Progenitor cell of endocrine pancreas (in vitro differentiated cells): ENCODE results near the gene GRM8. TPM values are rescaled to one million over a fixed set of nuclear protein-coding genes. Genes with fewer than 3 reads are reported as not detected.

Source experiments
- DNase-seq: peaks from one replicate; pipeline ENCODE4 v3.0.0; 2021; ENCODE audit warnings: low spot score; ENCODE audit not compliant: unreplicated experiment
- H3K27ac Mint-ChIP-seq: 2 replicates; pipeline ENCODE4 v1.8.0; 2021; ENCODE audit warnings: mild to moderate bottlenecking, moderate library complexity, mixed read lengths
- H3K27me3 Mint-ChIP-seq: 2 replicates; pipeline ENCODE4 v1.8.0; 2021; ENCODE audit warnings: mixed read lengths
- H3K36me3 Mint-ChIP-seq: 2 replicates; pipeline ENCODE4 v1.8.0; 2022; ENCODE audit warnings: mixed read lengths; ENCODE audit not compliant: insufficient read depth
- H3K4me1 Mint-ChIP-seq: 2 replicates; pipeline ENCODE4 v1.8.0; 2021; ENCODE audit warnings: low read depth, mixed read lengths
- H3K4me3 Mint-ChIP-seq: 2 replicates; pipeline ENCODE4 v1.8.0; 2021; ENCODE audit warnings: low read depth, mild to moderate bottlenecking, moderate library complexity, mixed read lengths
- H3K9me3 Mint-ChIP-seq: 2 replicates; pipeline ENCODE4 v1.8.0; 2021; ENCODE audit warnings: low read depth, mixed read lengths
- CTCF ChIP-seq: fragments of 200-600 bp; sonication (generic); IDR thresholded peaks from one replicate; pipeline ENCODE4 v1.5.0; 2021; ENCODE audit warnings: antibody characterized with exemption, mild to moderate bottlenecking; ENCODE audit not compliant: unreplicated experiment
- total RNA-seq: library from RNA; stranded (reverse); gene quantifications from 2 replicates; pipeline ENCODE4 v1.2.1, GENCODE V29; 2021

GRM8 gene
- total RNA-seq, 1 donor from 2014 or later: 4.2 TPM

DNA sequence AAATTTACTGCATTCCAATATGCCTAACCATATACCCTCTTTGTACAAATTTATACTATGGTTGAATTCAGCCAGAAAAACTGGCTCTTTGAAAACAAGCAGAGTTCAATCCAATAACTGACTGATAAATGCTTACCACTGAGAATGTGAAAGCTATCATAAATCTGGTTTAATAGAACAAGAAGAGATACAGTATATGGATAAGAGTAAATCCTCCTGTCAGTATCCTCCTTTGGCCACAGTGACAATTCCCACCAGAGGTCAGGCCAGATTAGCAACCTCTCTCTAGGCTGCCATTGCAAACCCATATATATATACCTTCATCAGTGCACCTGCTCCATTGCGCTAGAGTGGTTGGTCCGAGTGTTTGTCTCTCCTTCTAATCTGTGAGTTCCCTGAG, 647.2 kb downstream of the GRM8 start:
- no peaks in the 10 kb centered on the region for H3K27me3 Mint-ChIP-seq
- H3K4me1 Mint-ChIP-seq: peaks cover 1% of the 10 kb centered on the region
- no peak for DNase-seq
- TF ChIP-seq CTCF: no peak
- H3K9me3 Mint-ChIP-seq: no peaks in the 10 kb centered on the region
- no peak overlapping the region for H3K27ac Mint-ChIP-seq
- no peak overlapping the region for H3K4me3 Mint-ChIP-seq
- no peaks in the 10 kb centered on the region for H3K36me3 Mint-ChIP-seq

- H3K4me3 Mint-ChIP-seq: no peak overlapping the region
- no peaks in the 10 kb centered on the region for H3K36me3 Mint-ChIP-seq
Measured at GRCh38 chr7:126605056-126605455, 647.7 kb downstream of the GRM8 start.

GRCh38 chr7:126589068-126589684, 663.6 kb downstream of the GRM8 start:
- Mint-ChIP-seq H3K36me3 (no peaks in the 10 kb centered on the region), H3K27me3 (no peaks in the 10 kb centered on the region), H3K27ac (no peak overlapping the region), H3K4me3 (no peak overlapping the region), H3K9me3 (peaks cover 25% of the 10 kb centered on the region), H3K4me1 (no peaks in the 10 kb centered on the region)
- no peak for TF ChIP-seq CTCF
- DNase-seq: no peak

More at GRCh38 chr7:126605056-126605455, 647.7 kb downstream of the GRM8 start:
- Mint-ChIP-seq H3K27ac (no peak overlapping the region), H3K9me3 (no peaks in the 10 kb centered on the region), H3K27me3 (no peaks in the 10 kb centered on the region), H3K4me1 (peaks cover 1% of the 10 kb centered on the region)
- DNase-seq: no peak
- TF ChIP-seq CTCF: no peak

DNA sequence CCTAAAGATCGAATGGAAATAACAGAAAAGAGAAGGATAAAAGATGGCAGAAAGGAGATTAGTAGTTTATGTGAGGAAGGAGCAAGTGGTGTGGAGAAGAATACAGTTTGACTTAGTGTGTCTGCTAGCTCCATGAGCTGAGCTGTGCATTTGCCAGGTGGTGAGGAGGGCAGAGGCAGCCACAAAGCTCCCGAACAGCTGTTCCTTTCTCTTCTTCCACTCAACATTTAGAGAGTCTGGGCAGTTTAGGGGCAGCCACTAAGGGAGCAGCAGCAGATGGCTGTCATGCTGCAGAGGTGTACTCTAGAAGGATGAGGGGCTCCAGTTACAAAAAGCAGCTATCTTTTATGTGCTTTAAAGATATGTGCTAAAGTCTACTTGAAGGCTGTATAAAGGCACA, 674.4 kb downstream of the GRM8 start:
- no peaks in the 10 kb centered on the region for H3K36me3 Mint-ChIP-seq
- TF ChIP-seq CTCF: no peak
- no peaks in the 10 kb centered on the region for H3K9me3 Mint-ChIP-seq
- H3K27ac Mint-ChIP-seq: no peak overlapping the region
- no peak overlapping the region for H3K4me3 Mint-ChIP-seq
- no peak for DNase-seq
- peaks cover 4% of the 10 kb centered on the region for H3K4me1 Mint-ChIP-seq
- peaks cover 7% of the 10 kb centered on the region for H3K27me3 Mint-ChIP-seq

GRCh38 chr7:126574276-126575250, 678.2 kb downstream of the GRM8 start:
- DNase-seq: no peak
- H3K27ac Mint-ChIP-seq: no peak overlapping the region

More at GRCh38 chr7:126574276-126575250, 678.2 kb downstream of the GRM8 start:
- Mint-ChIP-seq H3K36me3 (no peaks in the 10 kb centered on the region), H3K9me3 (no peaks in the 10 kb centered on the region), H3K4me3 (no peak overlapping the region), H3K27me3 (peaks cover 7% of the 10 kb centered on the region), H3K4me1 (peaks cover 4% of the 10 kb centered on the region)
- no peak for TF ChIP-seq CTCF
